Thyroid gland (tissue), 4 donors: ENCODE data around the gene SLC30A7.

Experiments used
- CTCF ChIP-seq, 6 experiments: fragments of 200-600 bp in 3 of 6; fragments of 450-650 bp in 3 of 6; sonication (generic) in 3 of 6; IDR thresholded peaks; one replicate each; pipeline ENCODE4 v1.5.1; 2016 to 2019; ENCODE audit warnings: antibody characterized with exemption in 6 of 6, mild to moderate bottlenecking in 2 of 6, inconsistent platforms in 1 of 6, moderate library complexity in 1 of 6
- POLR2A ChIP-seq, 2 donors: fragments of 450-650 bp; IDR thresholded peaks; one replicate each; pipeline ENCODE4 v1.6.1; 2017; ENCODE audit warnings: antibody characterized with exemption in 2 of 2, mild to moderate bottlenecking in 2 of 2, moderate library complexity in 1 of 2

GRCh38 chr1:101013776-101014175, 117.9 kb downstream of the SLC30A7 start:
- TF ChIP-seq CTCF (IDR thresholded peaks at IDR 0.05) (no peak), POLR2A (IDR thresholded peaks at IDR 0.05) (no peak)
